Dendritic cell treated with granulocyte-macrophage colony-stimulating factor and Interleukin-4, amounts not matched to agents 40 ng/mL and 50 ng/mL, for 4 days (primary cell): Measurements from ENCODE around the gene SPATC1L.
"Not testable (repeated sequence)": the region's sequence is repeated elsewhere in the genome, so short reads cannot be mapped to it uniquely, and the experiment has no call there.

Source experiments
- H3K27ac Mint-ChIP-seq: one replicate; pipeline ENCODE4 v1.8.0; 2022; ENCODE audit warnings: mild to moderate bottlenecking, mixed read lengths
- H3K27me3 Mint-ChIP-seq: one replicate; pipeline ENCODE4 v1.8.0; 2022; ENCODE audit warnings: mild to moderate bottlenecking, mixed read lengths
- H3K36me3 Mint-ChIP-seq: one replicate; pipeline ENCODE4 v1.8.0; 2022; ENCODE audit warnings: low read depth, mixed read lengths
- H3K4me1 Mint-ChIP-seq: one replicate; pipeline ENCODE4 v1.8.0; 2022; ENCODE audit warnings: low read depth, mixed read lengths
- H3K4me3 Mint-ChIP-seq: one replicate; pipeline ENCODE4 v1.8.0; 2022; ENCODE audit warnings: mild to moderate bottlenecking, moderate library complexity, mixed read lengths
- H3K9me3 Mint-ChIP-seq: one replicate; pipeline ENCODE4 v1.8.0; 2022; ENCODE audit warnings: mixed read lengths
- intact Hi-C: fragments of 100-400 bp; cut with micrococcal nuclease; formaldehyde crosslinking; loops from one replicate; pipeline ENCODE4 v1.15.0; 2022

The SPATC1L gene

GRCh38 chr21:46140352-46141003 is 43.8 kb downstream of the SPATC1L start:
- H3K36me3 Mint-ChIP-seq, H3K27me3 Mint-ChIP-seq, intact Hi-C loops, H3K4me1 Mint-ChIP-seq, H3K27ac Mint-ChIP-seq, H3K9me3 Mint-ChIP-seq, H3K4me3 Mint-ChIP-seq: not testable (repeated sequence)

- Mint-ChIP-seq H3K27me3 (peaks cover 4% of the 10 kb centered on the region), H3K36me3 (no peaks in the 10 kb centered on the region), H3K4me3 (no peak overlapping the region), H3K4me1 (peaks cover 7% of the 10 kb centered on the region), H3K9me3 (no peaks in the 10 kb centered on the region), H3K27ac (no peak overlapping the region)
- intact Hi-C loops = no loop called here
Observed at GRCh38 chr21:46139686-46140085, 44.6 kb downstream of the SPATC1L start.

- Mint-ChIP-seq H3K4me3 (no peak overlapping the region), H3K4me1 (no peaks in the 10 kb centered on the region), H3K9me3 (no peaks in the 10 kb centered on the region), H3K27me3 (peaks cover 1% of the 10 kb centered on the region), H3K27ac (no peak overlapping the region), H3K36me3 (no peaks in the 10 kb centered on the region)
- intact Hi-C loops = no loop called here
Observed at GRCh38 chr21:46138383-46138970, 45.8 kb downstream of the SPATC1L start.

GRCh38 chr21:46137908-46138307 is 46.4 kb downstream of the SPATC1L start:
- H3K4me3 Mint-ChIP-seq = no peak overlapping the region
- H3K4me1 Mint-ChIP-seq = no peaks in the 10 kb centered on the region
- H3K36me3 Mint-ChIP-seq = no peaks in the 10 kb centered on the region
- no peaks in the 10 kb centered on the region for H3K9me3 Mint-ChIP-seq
- intact Hi-C loops = no loop called here
- H3K27me3 Mint-ChIP-seq = peaks cover 1% of the 10 kb centered on the region
- no peak overlapping the region for H3K27ac Mint-ChIP-seq

GRCh38 chr21:46136739-46137349 is 47.4 kb downstream of the SPATC1L start:
- Mint-ChIP-seq H3K9me3 (no peaks in the 10 kb centered on the region), H3K36me3 (no peaks in the 10 kb centered on the region), H3K4me1 (no peaks in the 10 kb centered on the region), H3K4me3 (no peak overlapping the region), H3K27me3 (peaks cover 1% of the 10 kb centered on the region), H3K27ac (no peak overlapping the region)
- intact Hi-C loops = no loop called here

- no peaks in the 10 kb centered on the region for H3K9me3 Mint-ChIP-seq
- H3K27me3 Mint-ChIP-seq = peaks cover 1% of the 10 kb centered on the region
- no peak overlapping the region for H3K4me3 Mint-ChIP-seq
- intact Hi-C loops = no loop called here
- no peaks in the 10 kb centered on the region for H3K4me1 Mint-ChIP-seq
- H3K27ac Mint-ChIP-seq = no peak overlapping the region
- H3K36me3 Mint-ChIP-seq = no peaks in the 10 kb centered on the region
Observed at GRCh38 chr21:46135782-46136395, 48.4 kb downstream of the SPATC1L start.

GRCh38 chr21:46131838-46132651 is 52.2 kb downstream of the SPATC1L start:
- intact Hi-C loops = no loop called here
- Mint-ChIP-seq H3K4me3 (no peak overlapping the region), H3K9me3 (no peaks in the 10 kb centered on the region), H3K27ac (no peak overlapping the region), H3K4me1 (no peaks in the 10 kb centered on the region), H3K27me3 (peaks cover 1% of the 10 kb centered on the region), H3K36me3 (no peaks in the 10 kb centered on the region)

- Mint-ChIP-seq H3K4me3 (no peak overlapping the region), H3K36me3 (no peaks in the 10 kb centered on the region), H3K27ac (no peak overlapping the region), H3K9me3 (no peaks in the 10 kb centered on the region), H3K27me3 (peaks cover under 1% of the 10 kb centered on the region), H3K4me1 (no peaks in the 10 kb centered on the region)
- intact Hi-C loops = no loop called here
Observed at GRCh38 chr21:46131588-46131837, 52.7 kb downstream of the SPATC1L start.

GRCh38 chr21:46130831-46131587 is 53.2 kb downstream of the SPATC1L start:
- no peak overlapping the region for H3K4me3 Mint-ChIP-seq
- no peaks in the 10 kb centered on the region for H3K27me3 Mint-ChIP-seq
- intact Hi-C loops = no loop called here
- H3K36me3 Mint-ChIP-seq = no peaks in the 10 kb centered on the region
- H3K9me3 Mint-ChIP-seq = no peaks in the 10 kb centered on the region
- no peaks in the 10 kb centered on the region for H3K4me1 Mint-ChIP-seq
- H3K27ac Mint-ChIP-seq = no peak overlapping the region

GRCh38 chr21:46129846-46130651 is 54.2 kb downstream of the SPATC1L start:
- H3K27ac Mint-ChIP-seq = no peak overlapping the region
- no peaks in the 10 kb centered on the region for H3K36me3 Mint-ChIP-seq
- H3K4me3 Mint-ChIP-seq = no peak overlapping the region
- no peaks in the 10 kb centered on the region for H3K4me1 Mint-ChIP-seq
- intact Hi-C loops = no loop called here
- H3K27me3 Mint-ChIP-seq = no peaks in the 10 kb centered on the region
- no peaks in the 10 kb centered on the region for H3K9me3 Mint-ChIP-seq

GRCh38 chr21:46128933-46129571 is 55.2 kb downstream of the SPATC1L start:
- H3K27ac Mint-ChIP-seq = no peak overlapping the region
- intact Hi-C loops = no loop called here

GRCh38 chr21:46128106-46128932 is 55.9 kb downstream of the SPATC1L start:
- intact Hi-C loops = no loop called here
- Mint-ChIP-seq H3K9me3 (no peaks in the 10 kb centered on the region), H3K27me3 (no peaks in the 10 kb centered on the region), H3K4me3 (no peak overlapping the region), H3K4me1 (no peaks in the 10 kb centered on the region), H3K27ac (no peak overlapping the region), H3K36me3 (no peaks in the 10 kb centered on the region)

More at GRCh38 chr21:46128933-46129571, 55.2 kb downstream of the SPATC1L start:
- Mint-ChIP-seq H3K9me3 (no peaks in the 10 kb centered on the region), H3K36me3 (no peaks in the 10 kb centered on the region), H3K27me3 (no peaks in the 10 kb centered on the region), H3K4me3 (no peak overlapping the region), H3K4me1 (no peaks in the 10 kb centered on the region)
